8988T (cell line): ENCODE data around the gene DKK3.

Source experiments
- DNase-seq: peaks from one replicate; pipeline ENCODE4 v3.0.0; 2011

Gene DKK3

GRCh38 chr11:12029738-12030363, 21.4 kb upstream of the DKK3 start:
- DNase-seq: no peak

- no peak for DNase-seq
Observed at GRCh38 chr11:12029119-12029518, 20.7 kb upstream of the DKK3 start.

DNA sequence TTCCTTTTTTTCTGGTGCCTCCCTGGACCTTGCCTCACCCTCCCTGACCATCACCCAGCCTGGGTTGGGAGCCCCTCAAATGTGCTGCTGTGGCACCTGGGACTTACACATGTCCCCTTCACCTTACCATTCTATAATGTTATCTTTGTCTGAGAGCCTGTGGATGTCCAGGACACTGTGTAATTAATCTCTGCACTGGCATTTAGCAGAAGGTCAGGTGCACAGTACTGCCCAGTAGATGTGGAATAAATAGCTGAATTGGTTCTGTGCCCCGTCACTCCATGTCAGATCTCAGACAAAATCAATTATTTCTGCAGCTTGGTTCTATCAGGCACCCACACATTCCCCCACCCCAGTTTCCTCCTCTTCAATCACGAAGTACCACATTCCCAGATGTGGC, 19.9 kb upstream of the DKK3 start:
- DNase-seq: no peak

DNA sequence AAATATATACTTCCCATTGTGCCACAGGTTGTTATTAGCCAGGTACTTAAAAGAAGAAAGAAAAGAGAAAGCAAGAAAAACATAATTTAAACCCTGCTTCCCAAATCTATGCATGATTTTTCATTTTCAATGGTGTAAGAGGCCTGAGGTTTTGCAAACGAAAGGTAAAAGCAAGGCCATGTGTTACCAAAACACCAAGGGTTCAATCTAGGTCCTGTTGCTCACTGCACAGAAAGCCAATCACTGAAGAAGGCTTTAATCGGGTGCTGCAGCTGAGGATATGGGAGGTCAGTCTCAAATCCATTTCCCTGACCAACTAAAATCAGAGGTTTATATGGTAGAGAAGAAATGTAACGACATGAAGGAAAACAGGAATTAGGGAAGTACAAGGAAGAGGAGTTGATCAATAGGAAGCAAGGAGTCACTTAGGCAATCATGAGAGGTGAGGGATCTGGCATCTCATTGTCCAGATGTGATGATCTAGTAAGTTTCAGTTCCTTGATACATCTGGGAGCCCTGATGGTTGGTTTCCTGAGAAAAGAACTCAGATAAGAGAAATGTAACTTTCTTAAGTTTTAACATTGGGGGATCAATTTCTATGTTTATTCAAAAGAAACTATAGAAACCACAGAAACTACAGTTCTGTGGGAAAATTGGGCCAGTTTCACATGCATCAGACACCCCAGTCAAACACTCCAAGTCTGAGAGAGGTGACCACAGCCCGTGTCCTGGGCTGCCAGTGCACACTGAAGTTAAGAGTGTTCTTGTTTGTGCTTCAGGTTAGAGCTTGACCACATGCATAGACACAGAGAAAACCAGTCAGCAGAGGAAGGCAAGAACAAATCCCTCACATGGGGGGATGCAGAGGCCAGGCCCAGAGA, 18.1 kb upstream of the DKK3 start:
- DNase-seq: no peak

GRCh38 chr11:12024254-12024926, 16.0 kb upstream of the DKK3 start:
- DNase-seq: no peak

- no peak for DNase-seq
Observed at GRCh38 chr11:12023015-12023414, 14.6 kb upstream of the DKK3 start.

DNA sequence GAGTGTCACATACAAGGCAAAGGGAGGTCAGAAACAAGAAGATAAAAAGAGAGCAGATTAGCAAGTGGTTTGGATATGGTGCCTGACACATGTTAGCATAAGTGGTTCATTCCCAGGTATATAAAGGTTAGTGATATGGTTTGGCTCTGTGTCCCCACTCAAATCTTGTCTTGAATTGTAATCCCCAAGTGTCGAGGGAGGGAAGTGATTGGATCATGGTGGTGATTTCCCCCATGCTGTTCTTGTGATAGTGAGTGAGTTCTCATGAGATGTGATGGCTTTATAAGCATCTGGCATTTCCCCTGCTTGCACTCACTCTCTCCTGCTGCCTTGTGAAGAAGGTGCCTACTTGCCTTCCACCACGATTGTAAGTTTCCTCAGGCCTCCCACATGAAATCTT, 12.1 kb upstream of the DKK3 start:
- no peak for DNase-seq

GRCh38 chr11:12019866-12020416, 11.5 kb upstream of the DKK3 start:
- no peak for DNase-seq

GRCh38 chr11:12019337-12019736, 10.9 kb upstream of the DKK3 start:
- no peak for DNase-seq

DNA sequence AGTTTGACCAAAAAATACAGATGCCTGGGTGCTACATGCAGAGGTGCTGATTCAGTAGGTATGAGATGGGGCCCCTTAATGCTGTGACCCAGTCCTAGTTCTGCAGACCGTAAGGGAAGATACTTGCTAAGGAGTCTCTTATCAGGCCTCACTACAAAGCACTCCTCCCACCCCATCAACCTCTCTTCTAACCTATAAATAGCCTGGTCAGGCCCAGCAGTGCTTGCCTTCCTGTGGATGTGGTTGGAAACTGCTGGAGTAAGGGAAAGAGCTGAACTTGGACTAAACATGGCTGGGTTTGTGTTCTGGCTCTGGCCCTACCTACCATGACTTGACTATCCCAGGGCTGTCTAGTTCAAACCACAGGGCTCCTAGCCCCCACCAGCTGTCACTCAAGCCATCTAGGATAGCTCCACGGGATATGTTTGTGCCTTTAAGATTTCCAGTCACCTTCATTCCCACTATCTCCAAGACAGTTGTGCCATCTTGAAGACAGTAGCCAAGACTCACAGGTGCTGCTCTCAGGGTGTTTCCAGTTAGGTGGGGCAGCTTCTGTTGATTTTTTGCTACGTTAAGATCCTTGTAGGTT, 9.5 kb upstream of the DKK3 start:
- DNase-seq: no peak

DNA sequence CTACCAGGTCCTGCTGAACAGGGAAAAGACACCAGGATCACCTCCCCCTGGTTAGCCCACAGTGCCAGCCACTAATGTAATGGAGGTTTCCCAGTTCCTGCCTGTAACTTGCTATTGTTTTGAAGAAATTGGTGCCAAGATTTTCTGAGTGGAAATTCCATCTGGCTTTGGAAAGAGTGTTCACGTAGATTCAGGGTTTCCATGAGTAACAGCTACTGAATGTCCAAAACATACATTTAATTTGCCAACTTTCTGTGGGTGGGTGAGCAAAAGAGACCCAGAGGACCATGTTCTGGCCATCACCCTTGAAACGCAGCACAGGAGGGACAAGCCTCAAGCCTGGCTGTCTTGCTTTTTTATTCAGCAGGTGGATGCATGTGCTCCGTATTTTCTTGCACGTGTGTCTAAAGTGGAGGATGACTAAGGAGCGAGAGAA, 8.8 kb upstream of the DKK3 start:
- DNase-seq: no peak

- DNase-seq: no peak
Observed at GRCh38 chr11:12016246-12016645, 7.8 kb upstream of the DKK3 start.

DNA sequence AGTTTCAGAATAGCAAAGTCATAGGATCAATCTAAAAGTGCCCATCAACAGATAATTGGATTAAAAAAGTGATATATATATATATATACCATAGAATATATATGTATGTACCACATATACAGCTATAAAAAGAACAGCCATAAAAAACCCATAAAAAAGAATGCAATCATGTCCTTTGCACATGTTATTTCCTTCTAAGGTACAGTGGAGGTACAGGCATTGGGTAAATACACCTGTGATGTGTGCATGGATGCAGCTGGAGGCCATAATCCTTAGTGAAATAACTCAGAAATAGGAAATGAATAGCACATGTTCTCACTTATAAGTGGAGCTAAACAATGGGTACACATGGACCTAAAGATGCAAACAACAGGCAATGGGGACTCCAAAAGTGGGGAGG, 7.1 kb upstream of the DKK3 start:
- DNase-seq: no peak

- DNase-seq: no peak
Observed at GRCh38 chr11:12013781-12014180, 5.4 kb upstream of the DKK3 start.

GRCh38 chr11:12009617-12010321, 1.3 kb upstream of the DKK3 start:
- DNase-seq: no peak

DNA sequence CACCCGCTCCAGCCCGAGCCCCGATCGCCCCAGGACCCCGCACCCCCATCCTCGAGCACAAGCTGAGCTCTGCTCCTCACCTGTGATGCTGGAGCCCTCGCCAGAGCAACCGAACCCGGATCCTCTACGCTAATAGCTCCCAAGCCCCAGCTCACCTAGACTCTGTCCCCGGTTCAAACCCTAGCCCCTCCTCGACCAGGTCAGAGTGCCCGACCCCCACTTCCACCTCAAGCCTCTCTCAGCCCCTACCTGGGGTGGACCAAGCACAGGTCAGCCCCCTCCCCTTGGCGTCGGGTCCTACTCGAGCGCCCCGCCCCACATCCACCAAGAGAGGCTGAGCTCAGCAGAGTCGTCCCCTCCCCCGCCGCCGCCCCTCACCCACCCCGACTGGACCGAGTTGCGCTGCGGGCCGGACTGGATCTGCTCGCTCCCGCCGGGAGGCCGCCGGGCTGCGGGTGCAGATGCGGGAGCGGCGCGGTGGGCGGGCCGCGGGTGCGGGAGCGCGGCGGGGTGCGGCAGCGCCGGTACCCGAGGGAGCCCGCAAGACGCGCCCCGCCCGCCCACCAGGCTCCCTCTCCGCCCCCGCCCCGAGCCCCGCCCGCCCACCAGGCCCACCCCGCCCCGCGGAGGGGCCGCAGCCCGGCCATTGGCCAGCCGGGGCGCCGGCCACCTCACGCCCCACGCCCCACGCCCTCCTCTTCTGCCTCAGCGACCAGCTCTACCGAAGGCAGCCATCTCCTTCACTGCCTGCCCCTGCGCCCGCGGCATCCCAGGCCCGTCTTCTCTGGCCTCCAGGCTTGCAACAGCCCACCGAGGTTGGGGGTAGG, 577 bp upstream of the DKK3 start:
- DNase-seq: peak; percentile 89

DNA sequence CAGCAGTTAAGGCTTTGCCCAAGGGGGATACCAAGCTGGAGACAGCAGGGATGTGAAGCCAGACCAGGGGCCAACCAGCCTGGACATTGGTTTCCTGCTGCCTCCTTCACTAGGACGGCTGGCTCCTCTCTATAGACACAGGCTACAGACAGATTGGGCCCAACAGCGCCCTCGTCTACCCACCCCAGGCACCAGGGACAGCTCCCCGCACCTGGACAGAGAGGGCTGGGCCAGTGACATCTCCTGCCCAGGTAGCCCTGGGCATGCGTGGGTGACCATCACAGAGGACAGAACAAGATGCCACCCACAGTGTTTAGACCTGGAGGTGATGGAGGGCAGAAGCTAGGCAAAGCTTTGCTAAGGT, 1.2 kb downstream of the DKK3 start:
- no peak for DNase-seq

GRCh38 chr11:12006552-12007229, 1.7 kb downstream of the DKK3 start:
- no peak for DNase-seq

DNA sequence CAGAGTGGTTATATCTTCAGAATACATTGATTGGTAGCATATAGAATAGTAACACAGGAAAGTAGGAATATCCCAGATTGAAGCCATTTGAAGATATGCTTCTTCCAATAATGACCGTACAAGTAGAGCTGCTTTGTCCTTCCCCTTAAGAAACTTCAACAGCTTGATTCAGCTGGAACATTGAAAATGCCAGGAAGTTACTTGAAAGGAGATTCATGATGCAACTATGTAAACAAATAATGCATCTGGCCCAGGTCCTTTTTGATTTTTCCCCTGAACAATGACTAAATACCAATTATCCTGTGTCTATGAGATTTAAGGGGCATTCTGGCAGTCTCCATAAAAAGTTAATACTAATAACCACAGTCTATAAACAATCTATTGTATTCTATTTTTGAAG, 3.0 kb downstream of the DKK3 start:
- no peak for DNase-seq

DNA sequence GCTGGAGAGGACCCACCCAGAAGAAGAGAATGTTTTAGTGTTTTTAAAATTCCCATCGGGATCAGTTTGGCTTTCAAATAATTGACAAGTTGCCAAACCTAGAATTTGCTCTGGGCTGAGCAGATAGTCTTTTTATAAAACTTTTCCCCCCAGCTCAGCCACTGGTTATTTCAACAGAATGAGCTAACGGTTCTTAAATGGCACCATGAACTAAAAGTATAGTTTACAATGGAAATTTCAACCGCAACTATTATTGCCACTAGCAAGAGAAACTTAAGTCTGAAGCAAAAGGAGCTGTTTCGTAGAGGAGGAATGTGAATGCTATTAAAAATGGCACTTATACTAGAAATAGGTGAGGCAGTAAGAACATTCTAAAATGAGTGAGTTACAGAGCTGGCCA, 3.4 kb downstream of the DKK3 start:
- no peak for DNase-seq

DNA sequence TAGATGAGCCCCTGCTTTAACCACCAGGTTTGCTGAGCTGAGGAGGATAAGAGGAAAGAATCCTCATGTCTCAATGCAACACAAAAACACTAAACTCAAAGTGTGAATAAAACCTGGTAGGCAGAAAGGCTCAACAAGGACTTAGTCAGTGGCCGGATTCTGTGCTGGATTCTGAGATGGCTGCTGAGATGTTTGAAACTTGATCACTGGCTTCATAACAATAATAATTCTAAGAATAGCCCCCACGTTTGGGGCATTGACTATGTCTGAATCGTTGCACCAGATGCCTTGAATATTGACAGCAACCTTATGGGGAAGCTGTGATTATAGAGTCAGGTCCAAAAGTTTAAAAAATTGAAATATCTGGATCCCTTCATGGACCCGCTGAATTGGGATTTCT, 4.6 kb downstream of the DKK3 start:
- no peak for DNase-seq
